K562 (cell line): ENCODE data around the gene LHB. TPM values are rescaled to one million over a fixed set of nuclear protein-coding genes. Genes with fewer than 3 reads are reported as not detected.

Experiments used
- ATF6 ChIP-seq: sonication (generic); formaldehyde crosslinking; IDR thresholded peaks from 2 replicates; pipeline ENCODE4 v1.4.0; 2020; ENCODE audit warnings: mild to moderate bottlenecking, missing genetic modification reagents
- CBX8 ChIP-seq: fragments of 200-600 bp; sonication (generic); IDR thresholded peaks from 2 replicates; pipeline ENCODE4 v1.6.1; 2012; ENCODE audit warnings: borderline replicate concordance, mixed run types, low read depth, mild to moderate bottlenecking, moderate library complexity, mixed read lengths, low read length, control low read depth, inconsistent platforms; ENCODE audit not compliant: poor library complexity, severe bottlenecking; ENCODE audit errors: extremely low read depth
- CLOCK ChIP-seq: fragments of 250-450 bp; sonication (Bioruptor Pico); IDR thresholded peaks from 2 replicates; pipeline ENCODE4 v1.4.0; 2020; ENCODE audit warnings: mild to moderate bottlenecking, moderate library complexity, borderline replicate concordance
- FOSL1 ChIP-seq: fragments of 200-800 bp; sonication (Bioruptor generic); conservative IDR thresholded peaks from 2 replicates; pipeline ENCODE4 v1.6.1; 2016; ENCODE audit warnings: missing genetic modification characterization, missing compliant biosample characterization
- RBFOX2 ChIP-seq: fragments of 200-400 bp; formaldehyde crosslinking; IDR thresholded peaks from 2 replicates; pipeline ENCODE4 v1.6.1; 2017; ENCODE audit warnings: low read depth, mild to moderate bottlenecking, low read length, moderate library complexity
- RBM39 ChIP-seq: fragments of 200-400 bp; formaldehyde crosslinking; optimal IDR thresholded peaks from 2 replicates; pipeline ENCODE3; 2018; ENCODE audit warnings: low read depth, low read length
- ZBTB34 ChIP-seq: fragments of 250-450 bp; sonication (Bioruptor Pico); IDR thresholded peaks from 2 replicates; pipeline ENCODE4 v1.8.0; 2021; ENCODE audit warnings: mild to moderate bottlenecking, moderate library complexity
- ZBTB49 ChIP-seq: sonication (generic); formaldehyde crosslinking; IDR thresholded peaks from 2 replicates; pipeline ENCODE4 v1.8.0; 2022; ENCODE audit warnings: missing genetic modification reagents, mild to moderate bottlenecking, borderline replicate concordance
- ZNF311 ChIP-seq: fragments of 250-450 bp; sonication (Bioruptor Pico); IDR thresholded peaks from 2 replicates; pipeline ENCODE4 v1.4.0; 2020; ENCODE audit warnings: mild to moderate bottlenecking, moderate library complexity
- ZNF561 ChIP-seq: fragments of 450-650 bp; formaldehyde crosslinking; conservative IDR thresholded peaks from 2 replicates; pipeline ENCODE4 v1.4.0; 2020; ENCODE audit warnings: mild to moderate bottlenecking, moderate library complexity
- ZNF609 ChIP-seq: sonication (generic); formaldehyde crosslinking; IDR thresholded peaks from 2 replicates; pipeline ENCODE4 v1.8.1; 2023; ENCODE audit warnings: missing genetic modification reagents, mild to moderate bottlenecking, borderline replicate concordance
- polyA plus RNA-seq, 8 experiments: library from polyadenylated mRNA; depleted of rRNA in 4 of 8; stranded (reverse) in 5 of 8; unstranded in 3 of 8; fragments of >200 nt; fragmentation: Nextera tagmentation in 2 of 8; fragmentation: Illumina TruSeq in 1 of 8; extraction: Ambion mirVana in 2 of 8; extraction: Trizol in 1 of 8; gene quantifications; 2 replicates each; pipeline versions ENCODE4 v1.2.1 to v1.2.3, GENCODE V29; 2011 to 2014; ENCODE audit warnings: inconsistent platforms in 1 of 8, missing spikeins in 1 of 8
- total RNA-seq, 7 experiments: library from RNA; depleted of rRNA in 6 of 7; stranded (reverse); fragments of >200 nt in 6 of 7; fragmentation: Illumina TruSeq in 2 of 7; extraction: Trizol in 2 of 7; gene quantifications; 2 replicates each; pipeline versions ENCODE4 v1.2.1 to v1.2.3, GENCODE V29; 2011 to 2021; ENCODE audit warnings: low replicate concordance in 1 of 7

LHB gene
- total and polyA plus RNA-seq, 9 of the 15 experiments (the other 6 are each of a cell fraction or from before 2014, with no cell fraction given) = 0.54 TPM; not detected in 8

GRCh38 chr19:48966541-48967345 lies 50.1 kb downstream of the LHB start (continued):
- TF ChIP-seq ATF6 (CRISPR knock-in tag) (0 out of 2 replicates have a peak, but pooled peaks have one; percentile 44), ZBTB49 (CRISPR knock-in tag) (no peak), RBFOX2 (no peak), RBM39 (no peak), CBX8 (no peak), ZNF609 (CRISPR knock-in tag) (no peak; the same call in 1 of the 2 replicates), CLOCK (CRISPR knock-in tag) (no peak), ZBTB34 (CRISPR knock-in tag) (no peak), ZNF561 (no peak), FOSL1 (tag) (no peak), ZNF311 (CRISPR knock-in tag) (no peak)
